Measurements from ENCODE around the gene ZFPM1.

The ZFPM1 gene

GRCh38 chr16:88577166-88577565 lies 124.1 kb downstream of the ZFPM1 start:
- H2AFZ ChIP-seq (ENCODE audit: low read length) = no peak overlapping the region
- peaks cover 28% of the 10 kb centered on the region for H3K79me1 ChIP-seq (ENCODE audit: low read depth, low read length)
- no peaks in the 10 kb centered on the region for H3K27me3 ChIP-seq (ENCODE audit: control insufficient read depth in 3 of 3, insufficient read depth in 3 of 3, low read depth in 1 of 3, low read length in 3 of 3)
- no peak overlapping the region for H2BK15ac ChIP-seq (ENCODE audit: low read length)
- H3K27ac ChIP-seq (replicated peaks; ENCODE audit: low read length) = no peak overlapping the region
- H3K9ac ChIP-seq (ENCODE audit: low read depth, low read length, poor library complexity) = no peak overlapping the region
- WGBS, 2 donors (ENCODE audit: extremely low coverage in 2 of 2, insufficient read length in 2 of 2, insufficient replicate concordance in 1 of 2) = no CpG with 5 or more reads among the region's 20 CpGs
- H4K8ac ChIP-seq (ENCODE audit: low read depth, low read length) = no peak overlapping the region
- no peak for DNase-seq (ENCODE audit: low spot score)
- H3K9me3 ChIP-seq (replicated peaks in 1 of 2; ENCODE audit: control insufficient read depth in 2 of 2, insufficient read depth in 1 of 2, low read depth in 1 of 2, low read length in 2 of 2) = no peaks in the 10 kb centered on the region
- no peak overlapping the region for H3K4me3 ChIP-seq (ENCODE audit: low read length in 2 of 2)
- H2BK120ac ChIP-seq (ENCODE audit: low read depth, low read length) = no peak overlapping the region
- H3K23ac ChIP-seq (ENCODE audit: low read depth, low read length, poor library complexity) = no peak overlapping the region
- H4K91ac ChIP-seq (ENCODE audit: low read depth, low read length, poor library complexity) = no peak overlapping the region
- H2AK5ac ChIP-seq (ENCODE audit: low read depth, low read length) = no peak overlapping the region
- no peak overlapping the region for H2BK12ac ChIP-seq (ENCODE audit: low read length)
- no peak overlapping the region for H3K18ac ChIP-seq (ENCODE audit: low read length)
- H2BK5ac ChIP-seq (ENCODE audit: low read length) = no peak overlapping the region
- H3K4me2 ChIP-seq (ENCODE audit: insufficient read depth, low read length, poor library complexity, severe bottlenecking) = no peak overlapping the region
- peaks cover 52 to 94% of the 10 kb centered on the region in 2 donors for H3K36me3 ChIP-seq (replicated peaks in 1 of 2; ENCODE audit: control insufficient read depth in 2 of 2, insufficient read depth in 2 of 2, low read length in 2 of 2)
- no peak overlapping the region for H3K14ac ChIP-seq (ENCODE audit: low read length)
- no peaks in the 10 kb centered on the region for H3K4me1 ChIP-seq (ENCODE audit: control insufficient read depth in 2 of 2, insufficient read depth in 1 of 2, low read depth in 1 of 2, low read length in 2 of 2)
- H3K4ac ChIP-seq (ENCODE audit: low read length) = no peak overlapping the region

- H3K14ac ChIP-seq (ENCODE audit: low read length) = no peak overlapping the region
- H3K36me3 ChIP-seq (replicated peaks in 1 of 2; ENCODE audit: control insufficient read depth in 2 of 2, insufficient read depth in 2 of 2, low read length in 2 of 2) = peaks cover 55 to 95% of the 10 kb centered on the region in 2 donors
- H2BK12ac ChIP-seq (ENCODE audit: low read length) = no peak overlapping the region
- H2BK5ac ChIP-seq (ENCODE audit: low read length) = no peak overlapping the region
- H3K23ac ChIP-seq (ENCODE audit: low read depth, low read length, poor library complexity) = no peak overlapping the region
- no peak overlapping the region for H4K8ac ChIP-seq (ENCODE audit: low read depth, low read length)
- no CpG with 5 or more reads among the region's 26 CpGs for WGBS, 2 donors (ENCODE audit: extremely low coverage in 2 of 2, insufficient read length in 2 of 2, insufficient replicate concordance in 1 of 2)
- H3K27ac ChIP-seq (replicated peaks; ENCODE audit: low read length) = no peak overlapping the region
- H3K4me1 ChIP-seq (ENCODE audit: control insufficient read depth in 2 of 2, insufficient read depth in 1 of 2, low read depth in 1 of 2, low read length in 2 of 2) = no peaks in the 10 kb centered on the region
- H4K91ac ChIP-seq (ENCODE audit: low read depth, low read length, poor library complexity) = no peak overlapping the region
- DNase-seq (ENCODE audit: low spot score) = no peak
- no peaks in the 10 kb centered on the region for H3K9me3 ChIP-seq (replicated peaks in 1 of 2; ENCODE audit: control insufficient read depth in 2 of 2, insufficient read depth in 1 of 2, low read depth in 1 of 2, low read length in 2 of 2)
- H2AK5ac ChIP-seq (ENCODE audit: low read depth, low read length) = no peak overlapping the region
- H3K4me3 ChIP-seq (ENCODE audit: low read length in 2 of 2) = peak overlapping the region in 1 of 2 donors; percentile 30
- H2AFZ ChIP-seq (ENCODE audit: low read length) = no peak overlapping the region
- no peaks in the 10 kb centered on the region for H3K27me3 ChIP-seq (ENCODE audit: control insufficient read depth in 3 of 3, insufficient read depth in 3 of 3, low read depth in 1 of 3, low read length in 3 of 3)
- H2BK120ac ChIP-seq (ENCODE audit: low read depth, low read length) = no peak overlapping the region
- H3K79me1 ChIP-seq (ENCODE audit: low read depth, low read length) = peaks cover 30% of the 10 kb centered on the region
- H2BK15ac ChIP-seq (ENCODE audit: low read length) = no peak overlapping the region
- H3K4ac ChIP-seq (ENCODE audit: low read length) = no peak overlapping the region
- H3K9ac ChIP-seq (ENCODE audit: low read depth, low read length, poor library complexity) = no peak overlapping the region
- no peak overlapping the region for H3K18ac ChIP-seq (ENCODE audit: low read length)
- no peak overlapping the region for H3K4me2 ChIP-seq (ENCODE audit: insufficient read depth, low read length, poor library complexity, severe bottlenecking)
These were observed 125.6 kb downstream of the ZFPM1 start for GRCh38 chr16:88578446-88579313.

DNA sequence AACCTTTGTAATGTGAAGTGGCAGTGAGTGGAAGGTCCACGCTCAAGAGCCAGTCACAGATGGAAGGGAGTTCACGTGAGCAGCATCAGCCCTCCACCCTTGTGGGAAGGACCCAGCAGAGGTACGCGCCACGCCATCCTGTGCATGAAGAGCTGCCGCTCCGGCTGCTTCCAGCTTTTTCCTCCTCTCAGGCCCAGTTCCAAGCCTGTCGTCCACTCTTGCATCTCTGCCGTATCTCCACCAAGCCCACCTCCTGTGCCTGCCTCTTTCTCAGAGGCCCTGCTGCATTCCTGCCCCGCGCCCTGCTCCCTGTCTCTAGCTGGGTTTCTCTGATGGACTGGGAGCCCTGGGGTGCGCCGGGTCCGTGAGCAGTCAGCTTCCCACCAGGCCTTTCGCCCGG lies 127.3 kb downstream of the ZFPM1 start:
- DNase-seq (ENCODE audit: low spot score) = no peak
- no CpG with 5 or more reads among the region's 16 CpGs for WGBS, 2 donors (ENCODE audit: extremely low coverage in 2 of 2, insufficient read length in 2 of 2, insufficient replicate concordance in 1 of 2)

GRCh38 chr16:88581033-88581432 lies 128.0 kb downstream of the ZFPM1 start:
- no peaks in the 10 kb centered on the region for H3K4me1 ChIP-seq (ENCODE audit: control insufficient read depth in 2 of 2, insufficient read depth in 1 of 2, low read depth in 1 of 2, low read length in 2 of 2)
- DNase-seq (ENCODE audit: low spot score) = no peak
- no peak overlapping the region for H3K27ac ChIP-seq (replicated peaks; ENCODE audit: low read length)
- no peak overlapping the region for H4K91ac ChIP-seq (ENCODE audit: low read depth, low read length, poor library complexity)
- no peak overlapping the region for H2AFZ ChIP-seq (ENCODE audit: low read length)
- H3K79me1 ChIP-seq (ENCODE audit: low read depth, low read length) = peaks cover 37% of the 10 kb centered on the region
- no peak overlapping the region for H3K23ac ChIP-seq (ENCODE audit: low read depth, low read length, poor library complexity)
- H3K9me3 ChIP-seq (replicated peaks in 1 of 2; ENCODE audit: control insufficient read depth in 2 of 2, insufficient read depth in 1 of 2, low read depth in 1 of 2, low read length in 2 of 2) = no peaks in the 10 kb centered on the region
- H3K4me2 ChIP-seq (ENCODE audit: insufficient read depth, low read length, poor library complexity, severe bottlenecking) = no peak overlapping the region
- no peak overlapping the region for H3K4ac ChIP-seq (ENCODE audit: low read length)
- no peak overlapping the region for H2BK15ac ChIP-seq (ENCODE audit: low read length)
- peaks cover 56 to 97% of the 10 kb centered on the region in 2 donors for H3K36me3 ChIP-seq (replicated peaks in 1 of 2; ENCODE audit: control insufficient read depth in 2 of 2, insufficient read depth in 2 of 2, low read length in 2 of 2)
- no peak overlapping the region for H3K14ac ChIP-seq (ENCODE audit: low read length)
- no peak overlapping the region for H2BK120ac ChIP-seq (ENCODE audit: low read depth, low read length)
- no peaks in the 10 kb centered on the region for H3K27me3 ChIP-seq (ENCODE audit: control insufficient read depth in 3 of 3, insufficient read depth in 3 of 3, low read depth in 1 of 3, low read length in 3 of 3)
- H2BK5ac ChIP-seq (ENCODE audit: low read length) = no peak overlapping the region
- no peak overlapping the region for H4K8ac ChIP-seq (ENCODE audit: low read depth, low read length)
- no peak overlapping the region for H2AK5ac ChIP-seq (ENCODE audit: low read depth, low read length)
- H3K9ac ChIP-seq (ENCODE audit: low read depth, low read length, poor library complexity) = no peak overlapping the region
- H2BK12ac ChIP-seq (ENCODE audit: low read length) = no peak overlapping the region
- no peak overlapping the region for H3K18ac ChIP-seq (ENCODE audit: low read length)
- WGBS, 2 donors (ENCODE audit: extremely low coverage in 2 of 2, insufficient read length in 2 of 2, insufficient replicate concordance in 1 of 2) = no CpG with 5 or more reads among the region's 4 CpGs
- no peak overlapping the region for H3K4me3 ChIP-seq (ENCODE audit: low read length in 2 of 2)

More for the DNA sequence above, 127.3 kb downstream of the ZFPM1 start:
- no peak overlapping the region for H4K8ac ChIP-seq (ENCODE audit: low read depth, low read length)
- no peak overlapping the region for H3K27ac ChIP-seq (replicated peaks; ENCODE audit: low read length)
- H3K14ac ChIP-seq (ENCODE audit: low read length) = no peak overlapping the region
- no peak overlapping the region for H2BK120ac ChIP-seq (ENCODE audit: low read depth, low read length)
- H3K27me3 ChIP-seq (ENCODE audit: control insufficient read depth in 3 of 3, insufficient read depth in 3 of 3, low read depth in 1 of 3, low read length in 3 of 3) = no peaks in the 10 kb centered on the region
- H2BK15ac ChIP-seq (ENCODE audit: low read length) = no peak overlapping the region
- no peaks in the 10 kb centered on the region for H3K4me1 ChIP-seq (ENCODE audit: control insufficient read depth in 2 of 2, insufficient read depth in 1 of 2, low read depth in 1 of 2, low read length in 2 of 2)
- no peak overlapping the region for H3K4me3 ChIP-seq (ENCODE audit: low read length in 2 of 2)
- no peak overlapping the region for H3K4ac ChIP-seq (ENCODE audit: low read length)
- peaks cover 56 to 98% of the 10 kb centered on the region in 2 donors for H3K36me3 ChIP-seq (replicated peaks in 1 of 2; ENCODE audit: control insufficient read depth in 2 of 2, insufficient read depth in 2 of 2, low read length in 2 of 2)
- H2BK12ac ChIP-seq (ENCODE audit: low read length) = no peak overlapping the region
- H3K79me1 ChIP-seq (ENCODE audit: low read depth, low read length) = peaks cover 32% of the 10 kb centered on the region
- H4K91ac ChIP-seq (ENCODE audit: low read depth, low read length, poor library complexity) = no peak overlapping the region
- H3K23ac ChIP-seq (ENCODE audit: low read depth, low read length, poor library complexity) = no peak overlapping the region
- no peak overlapping the region for H3K18ac ChIP-seq (ENCODE audit: low read length)
- no peak overlapping the region for H2BK5ac ChIP-seq (ENCODE audit: low read length)
- no peak overlapping the region for H3K9ac ChIP-seq (ENCODE audit: low read depth, low read length, poor library complexity)
- H3K9me3 ChIP-seq (replicated peaks in 1 of 2; ENCODE audit: control insufficient read depth in 2 of 2, insufficient read depth in 1 of 2, low read depth in 1 of 2, low read length in 2 of 2) = no peaks in the 10 kb centered on the region
- no peak overlapping the region for H3K4me2 ChIP-seq (ENCODE audit: insufficient read depth, low read length, poor library complexity, severe bottlenecking)
- H2AFZ ChIP-seq (ENCODE audit: low read length) = no peak overlapping the region
- H2AK5ac ChIP-seq (ENCODE audit: low read depth, low read length) = no peak overlapping the region
